ENCODE results near the gene NR3C2. TPM values are rescaled to one million over a fixed set of nuclear protein-coding genes. Genes with fewer than 3 reads are reported as not detected.

NR3C2 gene
- total RNA-seq, 2 experiments from 2014 or later: 6.1 to 6.4 TPM

DNA sequence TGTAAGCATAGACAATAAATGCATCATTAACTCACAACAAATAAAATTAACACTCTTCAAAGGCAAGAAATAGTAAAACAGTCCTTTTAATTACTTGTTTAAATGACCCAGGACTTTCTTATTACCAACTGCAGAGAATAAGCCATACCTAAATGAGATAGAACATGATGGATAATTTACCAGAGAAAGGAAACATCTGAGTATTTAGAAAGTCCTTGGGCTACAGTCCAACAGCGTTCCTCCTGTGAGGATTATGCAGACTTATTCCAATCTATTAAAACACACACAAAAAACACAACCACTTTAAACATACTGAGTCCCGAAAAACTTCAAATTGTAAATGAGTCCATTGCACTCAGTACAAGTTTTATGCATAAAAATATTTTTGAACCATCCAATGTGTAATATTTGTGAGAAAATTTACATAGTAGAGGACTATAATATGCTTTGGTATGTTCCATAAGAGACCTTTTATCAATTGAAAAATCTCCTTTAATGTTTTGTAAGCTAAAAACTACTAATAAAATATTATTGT is 129.2 kb downstream of the NR3C2 start:
- Mint-ChIP-seq H3K9me3 (no peaks in the 10 kb centered on the region), H3K36me3 (ENCODE audit: low read depth) (no peaks in the 10 kb centered on the region), H3K4me3 (no peak overlapping the region), H3K27me3 (no peaks in the 10 kb centered on the region), H3K27ac (no peak overlapping the region), H3K4me1 (ENCODE audit: low read depth) (peaks cover 16% of the 10 kb centered on the region)
- TF ChIP-seq, protein P1, sequence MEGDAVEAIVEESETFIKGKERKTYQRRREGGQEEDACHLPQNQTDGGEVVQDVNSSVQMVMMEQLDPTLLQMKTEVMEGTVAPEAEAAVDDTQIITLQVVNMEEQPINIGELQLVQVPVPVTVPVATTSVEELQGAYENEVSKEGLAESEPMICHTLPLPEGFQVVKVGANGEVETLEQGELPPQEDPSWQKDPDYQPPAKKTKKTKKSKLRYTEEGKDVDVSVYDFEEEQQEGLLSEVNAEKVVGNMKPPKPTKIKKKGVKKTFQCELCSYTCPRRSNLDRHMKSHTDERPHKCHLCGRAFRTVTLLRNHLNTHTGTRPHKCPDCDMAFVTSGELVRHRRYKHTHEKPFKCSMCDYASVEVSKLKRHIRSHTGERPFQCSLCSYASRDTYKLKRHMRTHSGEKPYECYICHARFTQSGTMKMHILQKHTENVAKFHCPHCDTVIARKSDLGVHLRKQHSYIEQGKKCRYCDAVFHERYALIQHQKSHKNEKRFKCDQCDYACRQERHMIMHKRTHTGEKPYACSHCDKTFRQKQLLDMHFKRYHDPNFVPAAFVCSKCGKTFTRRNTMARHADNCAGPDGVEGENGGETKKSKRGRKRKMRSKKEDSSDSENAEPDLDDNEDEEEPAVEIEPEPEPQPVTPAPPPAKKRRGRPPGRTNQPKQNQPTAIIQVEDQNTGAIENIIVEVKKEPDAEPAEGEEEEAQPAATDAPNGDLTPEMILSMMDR (IDR thresholded peaks at IDR 0.05): no peak
- ATAC-seq: no peak
- intact Hi-C loops (cut with micrococcal nuclease): no loop called here
- POLR2A ChIA-PET: interaction anchor here (1.0 kb wide), 1 partner anchor 10 kb away, joined by 3 read pairs; no protein-coding TSS in a partner anchor
- DNase-seq: no peak
- CTCF ChIA-PET: no interaction called here

DNA sequence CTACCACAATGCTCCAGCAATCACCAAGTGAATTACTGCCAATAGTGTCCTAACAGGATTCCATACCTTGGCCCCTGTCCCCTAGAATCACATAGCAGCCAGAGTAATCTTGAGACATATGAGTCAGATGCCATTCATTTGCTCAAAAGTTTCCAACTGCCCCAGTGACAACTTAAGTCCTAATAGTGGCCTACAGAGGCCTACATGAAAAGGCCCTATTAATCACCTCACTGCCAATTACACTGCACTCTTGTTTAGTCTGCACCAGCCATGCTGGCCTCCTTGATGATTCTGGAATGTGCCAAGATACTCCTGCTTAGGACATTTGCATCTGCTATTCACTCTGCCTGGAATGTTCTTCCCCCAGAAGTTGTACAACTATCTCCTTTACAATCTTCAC is 130.7 kb downstream of the NR3C2 start:
- no peak for DNase-seq
- Mint-ChIP-seq H3K4me3 (no peak overlapping the region), H3K27ac (no peak overlapping the region), H3K9me3 (no peaks in the 10 kb centered on the region), H3K27me3 (no peaks in the 10 kb centered on the region), H3K4me1 (ENCODE audit: low read depth) (peaks cover 19% of the 10 kb centered on the region), H3K36me3 (ENCODE audit: low read depth) (no peaks in the 10 kb centered on the region)
- peak; percentile 62 for ATAC-seq
- TF ChIP-seq, protein P1 (IDR thresholded peaks at IDR 0.05): no peak
- CTCF ChIA-PET: no interaction called here
- POLR2A ChIA-PET: no interaction called here
- intact Hi-C loops (cut with micrococcal nuclease): no loop called here

DNA sequence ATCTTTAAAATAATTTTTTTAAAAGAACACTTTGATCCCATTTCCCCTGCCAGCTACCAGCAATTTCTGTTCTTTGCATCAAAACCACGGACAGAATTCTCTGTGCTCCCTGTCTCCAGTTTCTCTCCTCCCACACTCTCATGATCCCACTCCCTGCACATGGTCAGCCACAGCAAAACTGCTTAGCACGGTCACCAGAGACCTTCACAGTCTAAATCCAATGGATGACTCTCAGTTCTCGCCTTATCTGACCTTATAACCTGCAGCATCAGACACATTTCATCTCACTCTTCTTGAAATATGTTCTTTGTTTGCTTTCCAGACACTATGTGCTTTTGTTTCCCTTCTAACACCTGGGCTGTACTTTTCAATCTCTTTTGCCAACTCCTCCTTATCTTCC is 131.5 kb downstream of the NR3C2 start:
- ChIA-PET CTCF (no interaction called here), POLR2A (no interaction called here)
- Mint-ChIP-seq H3K4me3 (no peak overlapping the region), H3K27me3 (no peaks in the 10 kb centered on the region), H3K9me3 (no peaks in the 10 kb centered on the region), H3K27ac (no peak overlapping the region), H3K36me3 (ENCODE audit: low read depth) (no peaks in the 10 kb centered on the region), H3K4me1 (ENCODE audit: low read depth) (peaks cover 19% of the 10 kb centered on the region)
- ATAC-seq (no peak), DNase-seq (no peak)
- TF ChIP-seq, protein P1 (IDR thresholded peaks at IDR 0.05): no peak
- intact Hi-C loops (cut with micrococcal nuclease): no loop called here

DNA sequence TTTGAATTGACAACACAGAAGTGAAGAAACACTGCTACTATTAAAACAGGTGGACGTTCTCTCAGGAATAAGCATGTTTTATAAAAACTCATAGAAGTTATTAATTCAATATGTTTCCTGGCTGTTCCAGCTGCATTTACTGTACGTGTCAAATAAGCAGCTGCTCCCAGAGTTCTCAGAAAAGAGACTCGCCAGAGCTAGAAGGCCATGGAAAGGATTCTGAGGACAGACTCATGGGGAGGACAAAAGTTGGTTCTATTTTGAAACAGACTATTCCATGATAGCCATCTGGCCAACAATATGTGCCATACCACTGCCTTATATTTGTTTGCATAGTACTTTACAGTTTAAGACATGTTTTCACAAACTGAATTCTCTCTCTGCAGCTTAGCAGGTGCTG is 136.5 kb downstream of the NR3C2 start:
- Mint-ChIP-seq H3K4me1 (ENCODE audit: low read depth) (peaks cover 9% of the 10 kb centered on the region), H3K4me3 (no peak overlapping the region), H3K36me3 (ENCODE audit: low read depth) (peaks cover 8% of the 10 kb centered on the region), H3K27ac (no peak overlapping the region), H3K27me3 (no peaks in the 10 kb centered on the region), H3K9me3 (peaks cover 9% of the 10 kb centered on the region)
- no peak for DNase-seq
- ATAC-seq: no peak
- intact Hi-C loops (cut with micrococcal nuclease): no loop called here
- ChIA-PET CTCF (no interaction called here), POLR2A (interaction anchor here (1.1 kb wide), 1 partner anchor 12 kb away, joined by 3 read pairs; no protein-coding TSS in a partner anchor)
- TF ChIP-seq, protein P1 (IDR thresholded peaks at IDR 0.05): no peak

DNA sequence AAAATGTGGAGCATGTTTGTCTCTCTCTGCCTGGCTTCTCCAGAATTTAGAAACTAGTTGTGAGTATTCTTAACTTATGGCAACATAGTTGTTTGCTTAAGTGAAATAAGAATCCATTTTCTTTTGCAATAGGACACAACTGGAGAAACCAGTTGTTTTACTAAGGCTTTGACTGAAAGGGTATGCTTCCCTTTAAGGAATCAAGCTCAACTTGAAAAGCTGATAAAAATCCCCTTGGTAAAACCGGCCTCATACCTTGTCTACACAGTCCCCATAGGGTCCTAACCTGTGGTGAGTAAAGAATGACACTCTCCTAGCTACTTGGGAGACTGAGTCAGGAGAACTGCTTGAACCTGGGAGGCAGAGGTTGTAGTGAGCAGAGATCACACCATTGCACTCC is 139.8 kb downstream of the NR3C2 start:
- ChIA-PET CTCF (no interaction called here), POLR2A (no interaction called here)
- intact Hi-C loops (cut with micrococcal nuclease): no loop called here
- Mint-ChIP-seq H3K4me1 (ENCODE audit: low read depth) (peaks cover 8% of the 10 kb centered on the region), H3K4me3 (no peak overlapping the region), H3K27me3 (no peaks in the 10 kb centered on the region), H3K36me3 (ENCODE audit: low read depth) (peaks cover 17% of the 10 kb centered on the region), H3K27ac (no peak overlapping the region), H3K9me3 (peaks cover 11% of the 10 kb centered on the region)
- TF ChIP-seq, protein P1 (IDR thresholded peaks at IDR 0.05): no peak
- DNase-seq: no peak
- no peak for ATAC-seq
